Gastroesophageal sphincter (tissue), 3 donors: ENCODE data around the gene PILRB.
"Not testable (repeated sequence)": the region's sequence is repeated elsewhere in the genome, so short reads cannot be mapped to it uniquely, and the experiment has no call there.

Experiments
- CTCF ChIP-seq, 4 experiments: fragments of 200-600 bp in 2 of 4; fragments of 450-650 bp in 2 of 4; sonication (generic) in 1 of 4; IDR thresholded peaks; one replicate each; pipeline ENCODE4 v1.5.1; 2017 to 2019; ENCODE audit warnings: antibody characterized with exemption in 4 of 4, mild to moderate bottlenecking in 2 of 4, moderate library complexity in 2 of 4
- EP300 ChIP-seq: sonication (generic); formaldehyde crosslinking; IDR thresholded peaks from one replicate; pipeline ENCODE4 v1.6.1; 2017; ENCODE audit warnings: antibody characterized with exemption, mild to moderate bottlenecking
- POLR2A ChIP-seq, 2 donors: fragments of 450-650 bp; IDR thresholded peaks; one replicate each; pipeline ENCODE4 v1.6.1; 2017; ENCODE audit warnings: antibody characterized with exemption in 2 of 2, mild to moderate bottlenecking in 2 of 2, moderate library complexity in 1 of 2
- POLR2AphosphoS5 ChIP-seq: sonication (generic); formaldehyde crosslinking; IDR thresholded peaks from one replicate; pipeline ENCODE4 v1.6.1; 2017; ENCODE audit warnings: antibody characterized with exemption

DNA sequence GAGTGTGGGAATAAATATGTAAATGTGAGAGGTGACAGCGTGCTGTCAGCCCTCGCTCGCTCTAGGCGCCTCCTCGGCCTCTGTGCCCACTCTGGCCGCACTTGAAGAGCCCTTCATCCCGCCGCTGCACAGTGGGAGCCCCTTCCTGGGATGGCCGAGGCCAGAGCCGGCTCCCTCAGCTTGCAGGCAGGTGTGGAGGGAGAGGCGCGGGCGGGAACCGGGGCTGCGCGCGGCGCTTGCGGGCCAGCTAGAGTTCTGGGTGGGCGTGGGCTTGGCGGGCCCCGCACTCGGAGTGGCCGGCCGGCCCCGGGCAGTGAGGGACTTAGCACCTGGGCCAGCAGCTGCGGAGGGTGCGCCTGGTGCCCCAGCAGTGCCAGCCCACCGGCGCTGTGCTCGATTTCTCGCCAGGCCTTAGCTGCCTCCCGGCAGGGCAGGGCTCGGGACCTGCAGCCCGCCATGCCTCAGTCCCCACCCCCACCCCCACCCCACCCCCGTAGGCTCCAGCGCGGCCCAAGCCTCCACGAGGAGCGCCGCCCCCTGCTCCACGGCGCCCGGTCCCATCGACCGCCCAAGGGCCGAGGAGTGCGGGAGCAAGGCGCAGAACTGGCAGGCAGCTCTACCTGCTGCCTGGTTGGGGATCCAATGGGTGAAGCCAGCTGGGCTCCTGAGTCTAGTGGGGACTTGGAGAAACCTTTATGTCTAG is 23.8 kb downstream of the PILRB start:
- not testable (repeated sequence) for TF ChIP-seq POLR2A (IDR thresholded peaks at IDR 0.05); CTCF (IDR thresholded peaks at IDR 0.05); EP300; POLR2AphosphoS5
